LHCN-M2 (cell line): ENCODE results near the gene ZSCAN16. TPM values are rescaled to one million over a fixed set of nuclear protein-coding genes. Genes with fewer than 3 reads are reported as not detected.
"Not testable (repeated sequence)": the region's sequence is repeated elsewhere in the genome, so short reads cannot be mapped to it uniquely, and the experiment has no call there.

ENCODE experiments used
- DNase-seq: peaks from one replicate; pipeline ENCODE4 v3.0.0-alpha.2; 2012; ENCODE audit warnings: low read depth
- polyA plus RNA-seq: library from polyadenylated mRNA; unstranded; fragments of >200 nt; gene quantifications from one replicate; pipeline ENCODE4 v1.2.1, GENCODE V29; 2012; ENCODE audit warnings: missing spikeins
- total RNA-seq: library from RNA; depleted of rRNA; stranded (reverse); fragments of >200 nt; gene quantifications from 2 replicates; pipeline ENCODE4 v1.2.3, GENCODE V29; 2014; rRNA removed

ZSCAN16 gene
- 1.0 and 2.2 TPM in 2 replicates for total RNA-seq
- 1.1 TPM for polyA plus RNA-seq

- DNase-seq = peak; percentile 82
These were observed at the start of gene ZSCAN16 for GRCh38 chr6:28124350-28124970. Gene ZSCAN16, plus strand, starts transcription at chr6:28124609. Its CDS starts 835 bp downstream, at chr6:28125444.

GRCh38 chr6:28078050-28078449, 46.4 kb upstream of the ZSCAN16 start:
- DNase-seq = no peak

- no peak for DNase-seq
These were observed 45.6 kb upstream of the ZSCAN16 start for GRCh38 chr6:28078836-28079235.

- peak; percentile 0 for DNase-seq
These were observed 44.1 kb upstream of the ZSCAN16 start, which contains the start of gene ZNF165 for GRCh38 chr6:28080381-28080630. Gene ZNF165, plus strand, starts transcription at chr6:28080568. Its CDS starts 4,913 bp downstream, at chr6:28085481.

- DNase-seq = peak; percentile 96
These were observed 43.6 kb upstream of the ZSCAN16 start for GRCh38 chr6:28080631-28081485.

GRCh38 chr6:28081486-28081751, 43.0 kb upstream of the ZSCAN16 start:
- no peak for DNase-seq

GRCh38 chr6:28082939-28083338, 41.5 kb upstream of the ZSCAN16 start:
- DNase-seq = no peak

GRCh38 chr6:28089054-28089453, 35.4 kb upstream of the ZSCAN16 start:
- DNase-seq = no peak

GRCh38 chr6:28090917-28091586, 33.4 kb upstream of the ZSCAN16 start:
- DNase-seq = peak; percentile 8

GRCh38 chr6:28102222-28102621, 22.2 kb upstream of the ZSCAN16 start:
- not testable (repeated sequence) for DNase-seq

GRCh38 chr6:28102699-28103098, 21.7 kb upstream of the ZSCAN16 start:
- DNase-seq = not testable (repeated sequence)

GRCh38 chr6:28104392-28105244, 19.8 kb upstream of the ZSCAN16 start:
- DNase-seq = peak; percentile 79

- DNase-seq = peak; percentile 42
These were observed 19.2 kb upstream of the ZSCAN16 start for GRCh38 chr6:28105245-28105639.

GRCh38 chr6:28107506-28107905, 16.9 kb upstream of the ZSCAN16 start:
- DNase-seq = no peak

GRCh38 chr6:28111964-28112363, 12.4 kb upstream of the ZSCAN16 start:
- no peak for DNase-seq

- DNase-seq = no peak
These were observed 8.6 kb upstream of the ZSCAN16 start for GRCh38 chr6:28115799-28116198.

- DNase-seq = peak; percentile 86
These were observed 6.9 kb upstream of the ZSCAN16 start for GRCh38 chr6:28117386-28118050.

GRCh38 chr6:28118217-28118616, 6.2 kb upstream of the ZSCAN16 start:
- no peak for DNase-seq

GRCh38 chr6:28121876-28122275, 2.5 kb upstream of the ZSCAN16 start:
- no peak for DNase-seq

- DNase-seq = not testable (repeated sequence)
These were observed 2.1 kb upstream of the ZSCAN16 start for GRCh38 chr6:28122283-28122682.

GRCh38 chr6:28124971-28125353, 553 bp downstream of the ZSCAN16 start:
- no peak for DNase-seq
